Measurements from ENCODE around the gene NFU1.

DNA sequence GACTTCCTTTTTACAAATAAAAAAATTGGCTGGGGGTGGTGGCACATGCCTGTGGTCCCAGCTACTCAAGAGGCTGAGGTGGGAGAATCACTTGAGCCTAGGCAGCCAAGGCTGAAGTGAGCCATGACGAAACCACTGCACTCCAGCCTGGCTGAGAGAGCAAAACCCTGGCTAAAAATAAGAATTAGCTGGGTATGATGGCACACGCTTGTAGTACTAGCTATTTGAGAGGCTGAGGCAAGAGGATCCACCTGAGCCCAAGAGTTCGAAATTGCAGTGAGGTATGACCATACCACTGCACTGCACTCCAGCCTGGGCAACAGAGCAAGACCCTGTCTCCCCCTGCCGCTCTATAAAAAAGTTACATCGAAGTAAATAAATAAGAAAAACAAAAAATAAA, 83.9 kb downstream of the NFU1 start:
- TF ChIP-seq, protein P1, sequence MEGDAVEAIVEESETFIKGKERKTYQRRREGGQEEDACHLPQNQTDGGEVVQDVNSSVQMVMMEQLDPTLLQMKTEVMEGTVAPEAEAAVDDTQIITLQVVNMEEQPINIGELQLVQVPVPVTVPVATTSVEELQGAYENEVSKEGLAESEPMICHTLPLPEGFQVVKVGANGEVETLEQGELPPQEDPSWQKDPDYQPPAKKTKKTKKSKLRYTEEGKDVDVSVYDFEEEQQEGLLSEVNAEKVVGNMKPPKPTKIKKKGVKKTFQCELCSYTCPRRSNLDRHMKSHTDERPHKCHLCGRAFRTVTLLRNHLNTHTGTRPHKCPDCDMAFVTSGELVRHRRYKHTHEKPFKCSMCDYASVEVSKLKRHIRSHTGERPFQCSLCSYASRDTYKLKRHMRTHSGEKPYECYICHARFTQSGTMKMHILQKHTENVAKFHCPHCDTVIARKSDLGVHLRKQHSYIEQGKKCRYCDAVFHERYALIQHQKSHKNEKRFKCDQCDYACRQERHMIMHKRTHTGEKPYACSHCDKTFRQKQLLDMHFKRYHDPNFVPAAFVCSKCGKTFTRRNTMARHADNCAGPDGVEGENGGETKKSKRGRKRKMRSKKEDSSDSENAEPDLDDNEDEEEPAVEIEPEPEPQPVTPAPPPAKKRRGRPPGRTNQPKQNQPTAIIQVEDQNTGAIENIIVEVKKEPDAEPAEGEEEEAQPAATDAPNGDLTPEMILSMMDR (IDR thresholded peaks at IDR 0.05; ENCODE audit: control extremely low read depth in 1 of 3, insufficient read depth in 1 of 3, low read depth in 1 of 3, low read length in 3 of 3) = no peak
- no peak for TF ChIP-seq CBX5 (IDR thresholded peaks at IDR 0.05; ENCODE audit: low read depth, low read length)
